ENCODE results near the gene NEU4. TPM values are rescaled to one million over a fixed set of nuclear protein-coding genes. Genes with fewer than 3 reads are reported as not detected.
A peak's percentile ranks its signal among the peaks of the same experiment; 100 is the strongest.

The NEU4 gene
- total RNA-seq, 1 experiment from 2014 or later, result 0.70 TPM

- H2BK20ac ChIP-seq (ENCODE audit: low read depth, low read length, poor library complexity, severe bottlenecking), result no peak overlapping the region
- H2BK120ac ChIP-seq (ENCODE audit: low read depth, low read length, poor library complexity, severe bottlenecking), result no peak overlapping the region
- H3K56ac ChIP-seq (ENCODE audit: insufficient read length, low read depth, low read length), result no peak overlapping the region
- H2BK15ac ChIP-seq (ENCODE audit: low read depth, low read length), result no peak overlapping the region
- no peak for TF ChIP-seq CTCF (conservative IDR thresholded peaks at IDR 0.05)
- DNase-seq, result peak; percentile 28
- H3K79me2 ChIP-seq (ENCODE audit: insufficient read depth, low read length), result no peaks in the 10 kb centered on the region
- no peaks in the 10 kb centered on the region for H3K27me3 ChIP-seq (ENCODE audit: insufficient read depth, low read length)
- H3K23me2 ChIP-seq (ENCODE audit: insufficient read length, low read depth, low read length, poor library complexity, severe bottlenecking), result peaks cover 3% of the 10 kb centered on the region
- H2AFZ ChIP-seq (ENCODE audit: low read length), result no peak overlapping the region
- no peak overlapping the region for H3T11ph ChIP-seq (ENCODE audit: low read length)
- no peak overlapping the region for H3K27ac ChIP-seq (ENCODE audit: insufficient read length, low read depth, low read length)
- H3K4me1 ChIP-seq (ENCODE audit: insufficient read depth, low read length), result no peaks in the 10 kb centered on the region
- H4K20me1 ChIP-seq (ENCODE audit: control insufficient read depth, insufficient read depth, insufficient read length), result no peaks in the 10 kb centered on the region
- no peak overlapping the region for H3K4me2 ChIP-seq (ENCODE audit: insufficient read depth, insufficient read length, low read length)
- Mint-ChIP-seq H3K36me3 (ENCODE audit: insufficient read depth in 1 of 3, low read depth in 3 of 3) (peaks cover 2 to 7% (median 2%) of the 10 kb centered on the region in 3 experiments; a peak in 4 of 7 replicates), H3K27me3 (ENCODE audit: low read depth) (peaks cover 2% of the 10 kb centered on the region), H3K27ac (no peak overlapping the region), H3K4me1 (peaks cover 30 to 56% of the 10 kb centered on the region in 2 experiments), H3K4me3 (no peak overlapping the region), H3K9me3 (peaks cover 10 to 11% of the 10 kb centered on the region in 2 experiments; a peak in 4 of 5 replicates)
- no peak overlapping the region for H2AK5ac ChIP-seq (ENCODE audit: insufficient read length, low read length)
- H3K14ac ChIP-seq (ENCODE audit: insufficient read depth, low read length), result 0 out of 2 replicates have a peak overlapping the region, but pooled peaks have one; percentile 37
- H3K79me1 ChIP-seq (ENCODE audit: insufficient read depth, low read depth, low read length, poor library complexity, severe bottlenecking), result no peaks in the 10 kb centered on the region
- no peak overlapping the region for H3K4ac ChIP-seq (ENCODE audit: low read depth, low read length)
- H3K9me3 ChIP-seq (ENCODE audit: control insufficient read depth, low read depth, low read length), result no peaks in the 10 kb centered on the region
- H4K91ac ChIP-seq (ENCODE audit: insufficient read length, low read depth, low read length), result no peak overlapping the region
- H3K18ac ChIP-seq (ENCODE audit: insufficient read length, low read depth, low read length), result peak overlapping the region; percentile 55
- no peak overlapping the region for H3K23ac ChIP-seq (ENCODE audit: insufficient read length, low read depth, low read length)
- H2BK5ac ChIP-seq (ENCODE audit: insufficient read length, low read length), result no peak overlapping the region
- no peak overlapping the region for H2BK12ac ChIP-seq (ENCODE audit: insufficient read length, low read depth, low read length)
- no peak overlapping the region for H4K5ac ChIP-seq (ENCODE audit: insufficient read length, low read depth, low read length)
- WGBS (ENCODE audit: extremely low coverage, insufficient read length, low lambda C conversion rate), result no CpG with 5 or more reads among the region's 40 CpGs
- no peak overlapping the region for H3K9ac ChIP-seq (ENCODE audit: extremely low read depth, insufficient read length, low read length)
- no peak overlapping the region for H4K8ac ChIP-seq (replicated peaks; ENCODE audit: insufficient read length, low read depth, low read length)
Measured at GRCh38 chr2:241774419-241775222, 34.4 kb upstream of the NEU4 start.
